8988T (cell line): ENCODE results near the gene ERBB4.
"Not testable (repeated sequence)": the region's sequence is repeated elsewhere in the genome, so short reads cannot be mapped to it uniquely, and the experiment has no call there.

ENCODE experiments used
- DNase-seq: peaks from one replicate; pipeline ENCODE4 v3.0.0; 2011

The ERBB4 gene

DNA sequence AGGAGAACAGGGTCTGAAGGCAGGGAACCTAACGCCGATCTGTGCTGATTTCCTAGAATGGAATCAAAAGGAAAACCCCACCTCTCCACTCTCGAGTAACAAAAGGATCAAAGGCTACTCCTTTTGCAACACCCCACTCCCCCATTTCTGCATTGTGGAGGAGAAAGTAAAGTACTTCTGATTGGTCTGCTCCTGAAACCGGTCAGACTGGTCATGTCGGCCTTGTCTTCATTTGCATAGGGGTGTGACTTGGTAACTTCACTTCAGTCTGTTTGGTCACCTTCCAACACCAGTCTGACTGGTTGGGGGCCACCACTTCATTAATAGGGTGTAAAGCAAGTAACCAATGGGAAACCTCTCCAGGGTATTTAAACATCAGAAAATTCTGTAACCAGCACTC is 771.9 kb downstream of the ERBB4 start:
- DNase-seq = no peak

DNA sequence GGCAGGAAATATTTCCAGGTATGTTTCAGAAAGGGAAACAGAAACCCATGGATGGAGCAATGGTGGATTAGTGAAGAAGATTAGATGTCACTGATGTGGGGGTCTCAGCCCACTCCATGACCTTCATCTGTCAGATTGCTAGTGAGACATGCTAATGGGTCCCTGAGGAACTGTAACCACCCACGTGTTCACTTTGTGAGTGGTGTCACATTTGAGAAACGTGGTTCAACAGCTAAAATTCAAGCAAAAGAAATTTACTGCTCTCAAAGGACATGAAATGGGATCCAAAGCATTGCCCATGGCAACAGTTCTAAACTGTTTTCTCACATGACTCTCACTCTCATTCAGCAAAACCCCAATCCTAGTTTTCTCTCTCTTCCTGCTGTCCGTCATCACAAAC is 776.1 kb downstream of the ERBB4 start:
- DNase-seq = no peak

DNA sequence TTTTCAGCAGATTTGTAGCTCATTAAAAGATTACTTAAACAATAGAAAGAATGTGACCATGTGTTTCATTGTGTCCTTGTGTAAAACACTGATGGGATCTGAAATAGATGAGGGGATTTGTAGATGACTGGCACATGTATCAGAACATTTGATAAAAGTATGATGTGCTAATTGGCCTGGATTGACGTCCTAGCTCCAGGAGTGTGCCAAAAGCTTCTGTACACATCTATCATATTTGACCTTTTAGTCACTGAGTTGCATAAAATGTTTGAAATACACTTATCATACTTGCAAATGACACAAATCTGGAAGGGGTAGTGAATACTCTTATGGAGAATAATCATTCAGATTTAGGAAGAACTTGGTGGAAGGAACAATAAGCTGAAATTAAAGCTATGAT is 778.5 kb downstream of the ERBB4 start:
- DNase-seq = no peak

DNA sequence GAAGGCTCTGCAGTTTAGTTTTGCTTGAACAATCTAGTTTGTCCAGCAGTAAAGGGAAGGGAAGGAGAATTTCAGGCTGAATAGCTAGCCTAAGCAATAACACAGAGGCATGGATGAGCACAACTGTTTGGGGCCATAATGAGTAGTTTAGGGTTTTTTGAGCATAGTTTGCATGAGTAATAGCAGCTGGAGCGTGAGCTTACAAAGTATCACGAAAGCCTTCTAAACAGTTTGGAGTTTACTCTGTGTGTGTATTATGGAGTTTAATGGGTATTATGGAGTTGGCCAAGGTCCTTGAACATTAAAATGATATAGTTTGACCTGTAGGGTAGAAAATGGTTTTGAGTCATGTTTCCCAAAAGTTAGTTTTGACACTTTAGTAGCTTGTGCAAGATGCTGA is 782.3 kb downstream of the ERBB4 start:
- no peak for DNase-seq

DNA sequence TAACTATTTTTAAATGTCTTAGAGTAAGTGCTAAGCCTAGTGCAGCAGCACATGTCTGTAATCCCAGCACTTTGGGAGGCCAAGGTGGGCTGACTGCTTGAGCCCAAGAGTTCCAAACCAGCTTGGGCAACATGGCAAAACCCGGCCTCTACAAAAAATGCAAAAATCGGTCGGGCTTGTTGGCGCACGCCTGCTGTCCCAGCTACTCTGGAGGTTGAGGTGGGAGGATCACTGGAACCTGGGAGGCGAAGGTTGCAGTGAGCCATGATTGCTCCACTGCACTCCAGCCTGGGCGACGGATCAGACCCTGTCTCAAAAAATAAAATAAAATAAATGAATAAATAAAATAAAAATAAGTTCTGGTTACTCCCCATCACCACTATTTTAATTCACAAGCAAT is 783.4 kb downstream of the ERBB4 start:
- DNase-seq = no peak

DNA sequence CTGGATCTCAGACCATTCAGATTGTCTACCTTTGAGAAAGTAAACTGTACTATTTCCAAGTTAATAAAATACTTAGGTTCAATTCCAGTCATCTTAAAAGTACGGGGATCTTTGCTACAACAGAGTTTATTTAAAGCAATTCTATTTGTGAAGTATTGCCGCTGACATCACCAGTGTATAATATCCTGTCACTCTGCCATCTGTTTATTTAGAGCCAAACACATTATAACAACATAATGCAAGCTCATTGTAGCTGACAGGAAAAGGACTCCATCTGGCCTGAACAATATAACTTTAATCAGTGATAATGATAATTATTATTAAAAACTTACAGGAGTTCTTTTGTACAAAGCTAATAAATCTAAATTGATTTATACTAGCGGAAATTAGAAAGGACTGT is 786.8 kb downstream of the ERBB4 start:
- DNase-seq = no peak

DNA sequence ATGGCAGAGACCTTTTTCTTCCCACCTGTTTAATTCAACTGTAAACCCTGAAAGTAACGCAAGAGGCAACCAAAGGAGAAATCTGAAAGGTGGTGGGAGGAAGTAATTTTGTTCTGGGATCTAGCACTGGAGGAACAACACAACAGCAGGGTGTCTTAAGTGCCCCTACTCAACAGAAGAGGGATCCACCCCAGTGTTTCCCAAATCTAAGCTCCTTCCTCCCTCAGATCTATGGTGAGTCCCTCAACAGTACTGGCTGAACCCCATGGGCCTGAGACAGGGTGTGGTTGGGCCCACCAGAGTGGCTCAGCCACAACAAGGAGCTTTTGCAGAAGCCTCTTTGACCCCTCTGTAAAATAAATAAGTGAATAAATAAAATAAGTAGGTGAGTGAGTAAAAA is 790.3 kb downstream of the ERBB4 start:
- no peak for DNase-seq

DNA sequence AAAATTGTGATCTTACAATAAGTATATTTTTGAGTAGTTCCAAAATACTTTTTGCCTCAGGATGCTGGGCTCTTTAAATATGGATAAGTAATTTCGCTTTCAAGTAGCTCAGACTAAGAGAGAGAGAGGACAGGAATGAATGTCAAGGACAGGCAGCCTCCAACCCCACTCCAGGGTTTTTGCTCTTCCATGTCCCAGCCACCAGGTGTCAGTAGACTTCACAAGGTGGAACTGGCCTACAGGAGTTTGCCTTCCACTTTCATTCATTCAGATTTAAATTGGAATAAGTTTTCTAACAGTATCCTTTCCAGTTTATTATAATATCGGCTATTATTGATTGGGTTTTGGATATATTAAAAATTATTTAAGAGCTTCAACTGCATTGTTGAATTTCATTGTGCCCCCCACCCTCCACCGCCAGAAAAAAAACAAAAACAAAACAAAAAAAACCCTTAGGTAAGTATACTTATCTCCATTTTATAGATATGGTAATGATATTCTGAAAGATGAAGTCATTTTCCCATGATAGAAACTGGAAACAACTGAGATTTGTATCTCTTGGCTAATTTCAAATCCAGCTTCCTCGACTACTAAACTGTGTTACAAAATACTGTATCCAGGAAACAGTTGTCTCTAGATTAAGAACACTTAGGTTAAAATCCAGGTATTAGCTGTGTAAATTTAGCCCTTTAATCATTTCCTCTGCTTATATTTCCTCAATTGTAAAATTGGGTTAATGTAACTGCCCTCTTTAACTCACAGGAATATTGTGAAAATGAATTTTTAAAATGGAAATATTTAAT is 793.1 kb downstream of the ERBB4 start:
- DNase-seq = no peak

DNA sequence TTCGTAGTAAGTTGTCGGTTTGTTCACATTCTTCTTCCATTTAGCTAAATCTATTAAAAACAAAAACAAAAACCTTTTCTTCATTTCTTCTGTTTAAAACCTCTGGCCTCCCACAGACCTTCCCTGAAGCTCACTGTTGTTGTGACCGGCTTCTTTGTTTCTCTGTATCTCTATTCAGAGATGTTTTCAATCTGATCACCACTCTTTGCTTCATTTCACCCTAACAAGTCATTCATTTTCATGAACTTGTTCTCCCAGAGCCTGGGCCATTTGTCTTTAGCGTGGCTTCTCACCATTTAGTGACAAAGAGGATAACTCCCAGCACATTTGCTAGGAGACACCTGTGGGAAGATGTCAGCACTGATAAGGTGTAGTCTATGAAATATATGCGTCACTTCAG is 794.2 kb downstream of the ERBB4 start:
- DNase-seq = no peak

DNA sequence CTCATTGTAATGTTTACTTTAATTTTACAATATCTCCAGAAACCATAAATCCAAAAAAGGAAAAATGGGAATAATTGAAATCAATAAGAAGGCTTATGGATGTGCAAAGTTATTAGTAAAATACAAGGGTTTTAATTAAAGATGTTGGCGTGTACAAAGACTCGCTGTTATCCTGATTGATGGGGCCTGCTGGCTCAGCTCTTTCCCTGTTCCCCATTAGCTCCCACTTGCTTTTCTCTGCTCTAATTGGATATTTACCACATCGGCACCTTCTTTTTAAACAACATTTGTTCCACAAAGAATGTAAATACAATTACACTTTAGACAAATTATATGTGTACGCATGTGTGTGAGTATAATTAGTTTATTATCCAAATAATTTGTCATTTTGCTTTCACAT is 796.6 kb downstream of the ERBB4 start:
- DNase-seq = no peak

DNA sequence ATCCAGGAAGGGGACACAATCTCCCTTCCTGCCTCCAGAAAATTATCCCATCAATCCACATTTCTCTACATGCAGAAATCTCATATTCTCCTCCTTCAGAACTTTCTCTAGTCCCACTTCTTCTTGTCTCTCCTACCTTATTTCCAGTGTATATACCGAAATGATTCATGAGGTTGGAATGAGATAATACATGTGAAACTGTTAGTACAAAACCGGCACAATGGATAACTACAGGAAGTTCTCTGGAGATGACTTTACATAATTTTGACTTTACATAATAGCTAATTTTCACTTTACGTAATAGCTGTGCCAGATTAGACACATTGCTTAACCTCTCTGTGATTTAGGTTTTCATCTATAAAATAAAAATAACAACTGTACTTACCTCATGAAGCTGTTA is 801.3 kb downstream of the ERBB4 start:
- DNase-seq = no peak

DNA sequence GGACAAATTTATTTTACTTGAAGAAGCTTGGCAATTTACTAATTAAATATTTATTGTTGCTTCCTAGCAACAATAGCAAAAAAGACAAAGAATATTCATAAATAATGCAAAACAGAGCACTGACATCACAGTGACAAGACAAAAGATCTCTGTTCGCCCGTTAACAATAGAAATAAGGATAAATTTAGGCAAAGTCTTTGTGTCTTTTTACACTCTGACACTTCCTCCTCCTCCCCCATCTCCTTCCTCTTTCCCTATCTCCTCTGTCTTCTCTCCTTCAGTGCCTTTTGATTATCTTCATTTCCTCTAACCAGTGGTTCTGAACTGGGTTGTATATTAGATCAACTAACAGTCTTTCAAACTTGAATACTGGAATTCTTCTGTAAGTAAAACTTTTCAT is 808.4 kb downstream of the ERBB4 start:
- DNase-seq = no peak

DNA sequence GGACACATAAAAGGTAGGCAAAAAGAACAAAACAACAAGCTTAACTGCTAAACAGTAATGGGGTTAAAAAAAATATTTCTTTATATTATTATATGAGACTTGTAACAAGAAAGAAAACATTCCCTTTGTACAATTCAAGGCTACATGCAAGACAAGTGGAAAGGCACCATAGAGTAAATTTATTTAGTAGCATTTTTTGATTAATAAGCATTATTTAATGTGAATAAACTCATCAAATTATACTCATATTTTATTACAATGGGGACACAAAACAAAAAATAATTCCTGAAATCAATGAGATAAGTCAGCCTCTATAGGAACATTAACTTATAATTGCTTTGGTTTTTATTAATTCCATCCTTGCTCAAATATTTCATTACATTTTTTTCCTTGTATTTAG is 809.2 kb downstream of the ERBB4 start:
- DNase-seq = no peak

DNA sequence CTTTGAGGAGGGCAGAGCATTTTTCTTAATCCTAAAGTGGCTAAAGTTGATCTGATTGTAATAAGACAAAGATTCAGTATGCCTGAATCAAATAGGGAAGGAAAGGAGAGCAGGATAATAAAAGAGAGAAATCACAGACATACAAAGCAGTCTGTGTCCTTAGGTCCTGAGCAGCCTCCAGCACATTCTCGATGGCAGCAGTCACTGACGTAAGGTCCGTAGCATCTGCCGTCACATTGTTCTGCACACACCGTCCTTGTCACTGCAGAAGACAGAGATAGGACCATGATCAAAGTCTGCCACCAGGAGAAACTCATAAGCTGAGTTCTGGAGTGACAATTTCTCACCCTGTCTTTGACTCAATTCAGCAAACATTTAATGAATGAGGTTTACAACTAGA is 813.7 kb downstream of the ERBB4 start:
- DNase-seq = no peak

DNA sequence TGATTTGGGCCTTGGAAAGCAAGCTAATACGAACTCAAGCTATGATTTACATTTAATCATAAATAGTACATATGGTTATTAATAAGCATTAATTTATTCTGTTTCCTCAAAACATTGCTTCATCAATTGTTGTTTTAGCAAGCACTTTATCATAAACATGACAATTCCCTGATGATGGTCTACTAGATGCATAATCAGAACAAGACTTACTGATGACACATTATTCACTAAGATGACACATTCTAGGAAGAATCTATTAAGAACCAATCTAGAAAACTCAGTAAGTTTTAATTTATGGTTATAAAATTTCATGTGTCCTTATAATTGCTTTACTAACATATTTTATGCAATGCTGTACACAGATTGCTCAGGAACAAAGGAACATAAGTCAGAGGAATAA is 815.2 kb downstream of the ERBB4 start:
- DNase-seq = no peak

DNA sequence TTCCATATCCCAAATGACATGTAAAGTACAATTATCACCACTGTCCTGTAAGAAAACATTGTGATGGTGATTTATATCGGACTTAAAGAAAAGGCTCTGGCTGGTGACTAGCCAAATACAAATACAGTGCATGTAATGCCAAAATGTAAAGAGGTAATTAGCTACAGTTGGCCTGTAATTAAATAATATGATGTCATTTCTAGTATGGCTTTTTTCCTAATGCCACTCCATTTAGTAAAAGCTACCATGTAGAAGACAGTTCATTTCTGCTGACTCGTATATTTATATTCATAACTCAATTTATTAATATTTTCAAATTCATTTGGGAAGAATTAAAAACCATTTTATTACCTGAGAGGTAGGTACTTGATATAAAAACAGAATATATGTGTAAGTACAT is 815.7 kb downstream of the ERBB4 start:
- DNase-seq = no peak

DNA sequence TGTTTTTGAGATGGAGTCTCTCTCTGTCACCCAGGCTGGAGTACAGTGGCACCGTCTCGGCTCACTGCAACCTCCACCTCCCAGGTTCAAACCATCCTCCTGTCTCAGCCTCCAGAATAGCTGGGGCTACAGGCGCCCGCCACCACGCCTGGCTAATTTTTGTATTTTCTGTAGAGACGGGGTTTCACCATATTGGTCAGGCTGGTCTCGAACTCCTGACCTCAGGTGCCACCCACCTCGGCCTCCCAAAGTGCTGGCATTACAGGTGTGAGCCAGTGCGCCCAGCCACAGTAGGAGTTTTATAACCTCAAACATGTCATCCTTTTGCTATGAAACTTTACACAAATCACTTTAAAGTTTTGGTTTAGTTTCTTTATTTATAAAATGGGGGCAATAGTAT is 816.7 kb downstream of the ERBB4 start:
- DNase-seq = not testable (repeated sequence)

DNA sequence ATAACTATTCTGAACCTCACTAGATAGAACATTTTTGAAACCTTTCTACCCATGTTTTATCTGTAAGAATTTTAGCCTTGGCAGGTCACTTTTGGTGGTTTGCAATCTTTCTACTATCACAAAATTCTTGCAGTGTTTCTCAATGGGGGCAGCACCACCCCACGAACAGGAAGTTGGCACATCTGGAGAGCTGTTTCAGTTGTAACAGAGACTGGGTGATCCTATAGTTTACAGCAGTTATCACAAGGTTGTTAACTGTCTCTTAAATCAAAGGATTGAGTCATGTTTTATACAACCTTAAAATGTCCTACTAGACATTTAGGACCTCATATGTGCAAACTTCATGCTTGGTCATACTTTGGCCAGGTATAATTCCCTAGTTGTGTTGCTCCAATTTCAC is 829.2 kb downstream of the ERBB4 start:
- DNase-seq = no peak

DNA sequence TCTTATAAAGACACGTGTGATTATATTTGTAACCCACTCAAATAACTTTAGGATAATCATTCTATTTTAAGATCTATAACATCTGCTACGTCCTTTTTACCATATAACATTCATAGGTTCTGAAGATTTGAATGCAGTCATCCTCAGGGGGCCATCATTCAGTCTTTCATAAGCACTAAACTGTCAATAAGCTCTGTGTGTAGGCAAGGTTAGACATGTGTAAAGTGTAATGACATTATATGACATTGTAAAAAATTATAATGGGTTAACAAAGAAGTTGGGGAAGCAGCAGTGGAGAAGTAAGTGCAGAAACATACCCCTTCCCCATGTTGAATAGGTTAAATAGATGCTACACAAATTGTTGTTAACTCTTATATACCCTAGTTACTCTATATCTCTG is 845.9 kb downstream of the ERBB4 start:
- DNase-seq = no peak

DNA sequence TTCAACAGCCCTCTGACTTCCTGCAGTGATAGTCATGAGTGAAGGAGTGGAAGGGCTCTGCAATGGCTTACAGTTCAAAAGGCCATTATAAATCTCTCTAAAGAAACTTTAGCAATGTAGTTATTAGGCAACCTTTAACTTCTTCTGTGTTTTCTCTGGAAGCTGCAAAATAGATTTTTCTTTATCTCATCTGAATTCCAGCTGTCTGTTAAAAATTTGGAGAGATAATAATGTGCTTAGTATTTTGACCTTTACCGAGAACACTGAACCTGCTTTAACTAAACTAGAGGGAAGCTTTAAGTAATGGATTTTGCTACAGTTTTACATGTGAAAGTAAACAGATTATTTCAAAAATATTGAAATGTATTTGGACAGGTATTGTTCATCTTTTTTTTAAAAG is 847.9 kb downstream of the ERBB4 start:
- no peak for DNase-seq

DNA sequence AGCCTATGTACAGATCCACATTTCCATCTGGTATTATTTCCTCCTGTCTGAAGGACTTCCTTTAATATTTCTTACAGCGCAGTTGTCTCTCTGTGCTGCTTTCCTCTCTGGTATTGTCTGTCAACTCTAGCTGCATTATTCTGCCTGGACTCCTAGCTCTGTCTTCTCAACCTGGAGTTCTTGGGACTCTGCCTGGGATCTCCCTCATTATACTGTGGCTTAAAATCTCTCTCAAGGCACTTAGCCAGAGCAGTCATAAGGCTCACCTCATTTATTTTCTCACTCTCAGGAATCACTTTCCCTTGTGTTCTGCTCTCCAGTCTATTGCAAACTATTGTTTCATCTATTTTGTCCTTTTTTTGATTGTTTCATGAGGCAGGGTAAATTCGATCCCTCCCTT is 850.4 kb downstream of the ERBB4 start:
- DNase-seq = no peak

DNA sequence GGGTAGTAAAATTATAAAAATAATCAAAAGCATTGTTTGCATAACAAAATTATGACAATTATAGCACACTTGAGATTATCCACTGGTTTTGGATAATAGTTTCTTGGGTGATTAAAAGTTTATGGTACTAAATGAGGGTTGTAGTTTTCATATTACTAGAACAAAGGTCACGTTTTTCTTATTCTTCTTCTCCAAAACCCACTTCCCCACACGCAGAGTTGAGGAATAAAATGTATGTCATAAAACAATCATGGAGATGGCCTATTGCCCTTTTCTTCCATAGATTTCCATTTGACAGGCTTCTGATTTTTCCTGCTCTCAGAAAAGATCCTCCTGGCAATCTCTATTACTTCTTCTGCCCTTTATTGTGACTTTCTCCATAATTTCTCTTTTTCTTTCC is 863.9 kb downstream of the ERBB4 start:
- no peak for DNase-seq

DNA sequence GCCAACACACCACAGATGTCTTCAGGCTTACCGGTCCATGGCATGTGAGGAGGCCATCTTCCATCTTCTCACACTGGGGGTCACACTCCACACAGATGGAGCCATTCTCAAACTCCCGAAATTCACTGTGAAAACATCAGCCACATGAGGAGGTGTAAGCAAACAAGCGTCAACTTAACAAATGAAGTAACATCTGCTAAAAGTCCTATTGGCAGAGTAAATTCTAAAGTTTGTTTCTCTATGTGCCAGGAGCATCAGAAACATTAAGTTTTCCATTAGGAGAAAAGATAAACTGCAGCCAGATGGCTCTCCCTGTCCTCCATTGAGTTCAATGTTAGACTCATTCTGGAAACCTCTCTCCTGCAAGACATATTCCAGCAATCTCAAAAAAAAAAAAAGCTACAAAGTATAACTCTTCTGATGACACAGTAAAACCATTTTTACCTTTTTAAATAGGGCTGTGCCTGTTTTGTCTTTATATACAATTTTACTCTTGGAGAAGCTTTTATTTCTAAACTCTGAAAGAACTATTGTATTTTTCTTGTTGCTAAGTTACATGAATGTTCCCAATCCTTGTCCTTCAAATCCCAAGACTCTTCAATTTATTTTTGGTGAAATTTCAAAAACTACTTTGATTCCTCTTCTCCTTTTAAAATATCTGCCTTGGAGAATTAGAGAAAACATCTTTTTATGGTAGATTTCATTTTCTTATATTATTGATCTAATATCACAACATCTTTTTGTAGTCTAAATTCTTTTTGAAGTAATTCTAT is 865.3 kb downstream of the ERBB4 start:
- DNase-seq = no peak

DNA sequence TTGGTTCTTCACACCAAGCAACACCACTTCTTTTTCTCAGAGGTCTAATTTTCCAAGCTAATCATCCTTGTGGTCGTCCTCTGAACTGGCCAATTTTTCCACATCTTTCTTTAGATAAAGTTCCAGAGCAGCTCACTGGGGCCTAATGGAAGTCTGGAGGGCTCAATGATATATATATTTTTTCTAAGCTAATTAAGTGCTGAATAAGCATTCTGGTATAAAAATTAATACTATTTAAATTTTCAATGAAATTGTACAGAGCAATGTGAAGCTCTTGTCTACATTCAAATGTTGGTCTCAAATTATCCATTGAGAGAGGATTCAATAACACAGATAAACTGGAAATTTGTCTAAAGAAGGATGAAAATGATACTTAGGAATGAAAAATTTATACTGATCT is 866.6 kb downstream of the ERBB4 start:
- DNase-seq = no peak

DNA sequence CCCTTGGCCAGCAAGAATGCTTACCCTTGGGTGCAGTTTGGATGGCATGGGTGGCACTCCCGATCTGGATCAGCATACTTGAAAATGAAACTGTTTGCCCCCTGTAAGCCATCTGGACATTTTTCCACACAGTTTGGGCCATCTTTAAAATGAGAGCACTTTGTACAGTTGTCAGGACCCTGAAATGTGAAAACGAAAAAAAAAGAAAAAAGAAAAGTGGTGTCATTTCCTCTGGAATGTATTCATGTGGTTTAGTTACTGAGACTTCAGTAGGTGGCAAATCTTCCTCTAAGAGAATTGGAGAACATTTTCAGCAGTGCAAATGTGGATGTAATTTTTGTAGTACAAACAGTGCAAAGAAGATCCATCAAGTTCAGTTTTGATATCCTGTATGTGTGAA is 873.3 kb downstream of the ERBB4 start:
- DNase-seq = no peak
